Type B pancreatic cell (in vitro differentiated cells): ENCODE measurements around the gene ANKRD39. TPM values are rescaled to one million over a fixed set of nuclear protein-coding genes. Genes with fewer than 3 reads are reported as not detected.

Source experiments
- DNase-seq: peaks from one replicate; pipeline ENCODE4 v3.0.0; 2021; ENCODE audit warnings: mixed read lengths; ENCODE audit not compliant: unreplicated experiment; ENCODE audit errors: extremely low spot score
- H3K27ac Mint-ChIP-seq: 2 replicates; pipeline ENCODE4 v1.8.0; 2021; ENCODE audit warnings: mild to moderate bottlenecking, mixed read lengths
- H3K27me3 Mint-ChIP-seq: 2 replicates; pipeline ENCODE4 v1.8.0; 2021; ENCODE audit warnings: mixed read lengths
- H3K36me3 Mint-ChIP-seq: 2 replicates; pipeline ENCODE4 v1.8.0; 2021; ENCODE audit warnings: mixed read lengths
- H3K4me1 Mint-ChIP-seq: one replicate; pipeline ENCODE4 v1.8.0; 2021; ENCODE audit warnings: mixed read lengths; ENCODE audit not compliant: unreplicated experiment
- H3K4me3 Mint-ChIP-seq: 2 replicates; pipeline ENCODE4 v1.8.0; 2021; ENCODE audit warnings: mild to moderate bottlenecking, mixed read lengths
- H3K9me3 Mint-ChIP-seq: 2 replicates; pipeline ENCODE4 v1.8.0; 2021; ENCODE audit warnings: mixed read lengths
- total RNA-seq: library from RNA; stranded (reverse); gene quantifications from 2 replicates; pipeline ENCODE4 v1.2.1, GENCODE V29; 2021; ENCODE audit warnings: low replicate concordance
- TF ChIP-seq, protein P1 (sequence below): fragments of 200-600 bp; sonication (generic); conservative IDR thresholded peaks from 2 replicates; pipeline ENCODE4 v1.5.0; 2021; ENCODE audit warnings: antibody characterized with exemption, mild to moderate bottlenecking

Gene ANKRD39
- total RNA-seq, 1 donor from 2014 or later = 16.6 TPM

DNA sequence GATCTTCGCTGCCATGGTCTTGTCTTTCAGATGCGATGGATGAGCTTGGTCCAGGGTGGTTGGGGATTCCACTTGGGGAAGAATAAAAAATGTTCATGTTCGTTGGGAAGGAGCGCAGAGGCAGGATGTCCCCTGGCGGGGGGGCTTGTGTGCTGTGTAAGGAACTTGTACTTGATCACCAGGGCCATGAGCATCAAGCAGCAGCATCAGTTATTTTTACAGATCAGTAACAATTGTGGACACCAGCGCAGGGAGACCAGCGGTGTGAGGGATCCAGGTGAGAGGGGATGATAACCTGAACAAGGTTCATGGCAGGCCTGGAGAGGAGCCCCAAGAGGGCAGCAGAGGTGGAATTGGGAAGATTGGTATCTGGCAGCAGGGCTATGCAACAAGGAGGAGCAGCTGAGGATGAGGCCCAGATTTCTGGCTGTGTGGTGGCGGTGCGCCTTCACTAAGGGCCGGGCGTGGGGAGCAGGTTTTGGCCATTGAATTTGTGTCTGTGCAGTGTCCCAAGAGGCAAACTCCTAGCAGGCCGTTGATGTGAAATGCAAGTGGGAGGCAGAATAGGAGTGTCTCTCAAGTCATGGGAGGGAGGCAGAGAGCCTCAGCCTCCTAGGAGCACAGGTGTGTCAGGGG, 37.8 kb downstream of the ANKRD39 start:
- Mint-ChIP-seq H3K4me1 (peaks cover 56% of the 10 kb centered on the region), H3K27ac (peak overlapping the region; percentile 78)

DNA sequence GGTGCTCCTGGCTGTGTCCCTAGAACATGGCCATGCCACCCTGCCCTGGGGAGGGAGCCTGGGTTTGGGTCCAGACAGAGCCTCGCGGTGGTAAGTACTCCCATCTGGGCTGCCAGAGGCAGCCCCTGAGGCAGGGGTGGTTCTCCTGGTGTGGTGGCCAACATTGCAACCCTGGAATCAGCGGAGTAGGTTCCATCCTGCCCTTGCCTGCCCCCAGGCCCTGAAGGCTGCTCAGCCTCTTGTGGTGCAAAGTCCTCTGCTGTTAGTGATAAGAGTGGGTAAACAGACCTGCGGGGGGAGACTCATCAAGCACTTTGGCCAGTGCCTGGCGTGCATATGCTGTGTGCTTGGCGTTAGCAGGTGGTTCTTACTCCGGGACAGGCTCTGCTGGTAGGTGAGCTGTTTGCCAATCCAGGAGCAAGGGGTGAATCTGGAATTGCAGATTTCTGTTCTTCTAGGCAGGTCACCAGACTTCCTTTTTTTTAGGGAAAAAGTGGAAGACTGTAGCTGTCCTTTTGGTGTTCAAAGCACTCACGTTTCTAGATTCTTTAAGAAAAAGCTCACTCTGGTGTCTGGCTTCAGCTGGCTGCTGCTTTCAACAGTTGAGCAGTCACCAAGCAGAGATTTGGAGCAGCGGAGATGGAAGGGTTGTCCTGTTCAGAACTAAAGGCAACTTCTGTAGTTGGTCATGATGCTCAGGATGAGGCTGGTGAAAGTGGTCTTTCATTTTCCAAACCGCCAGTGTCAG, 38.5 kb downstream of the ANKRD39 start:
- peak overlapping the region; percentile 91 for H3K4me3 Mint-ChIP-seq
- DNase-seq = no peak

More for the DNA sequence above, 37.8 kb downstream of the ANKRD39 start:
- Mint-ChIP-seq H3K9me3 (no peaks in the 10 kb centered on the region), H3K36me3 (peaks cover 16% of the 10 kb centered on the region), H3K27me3 (no peaks in the 10 kb centered on the region), H3K4me3 (peak overlapping the region; percentile 91)
- TF ChIP-seq, protein P1, sequence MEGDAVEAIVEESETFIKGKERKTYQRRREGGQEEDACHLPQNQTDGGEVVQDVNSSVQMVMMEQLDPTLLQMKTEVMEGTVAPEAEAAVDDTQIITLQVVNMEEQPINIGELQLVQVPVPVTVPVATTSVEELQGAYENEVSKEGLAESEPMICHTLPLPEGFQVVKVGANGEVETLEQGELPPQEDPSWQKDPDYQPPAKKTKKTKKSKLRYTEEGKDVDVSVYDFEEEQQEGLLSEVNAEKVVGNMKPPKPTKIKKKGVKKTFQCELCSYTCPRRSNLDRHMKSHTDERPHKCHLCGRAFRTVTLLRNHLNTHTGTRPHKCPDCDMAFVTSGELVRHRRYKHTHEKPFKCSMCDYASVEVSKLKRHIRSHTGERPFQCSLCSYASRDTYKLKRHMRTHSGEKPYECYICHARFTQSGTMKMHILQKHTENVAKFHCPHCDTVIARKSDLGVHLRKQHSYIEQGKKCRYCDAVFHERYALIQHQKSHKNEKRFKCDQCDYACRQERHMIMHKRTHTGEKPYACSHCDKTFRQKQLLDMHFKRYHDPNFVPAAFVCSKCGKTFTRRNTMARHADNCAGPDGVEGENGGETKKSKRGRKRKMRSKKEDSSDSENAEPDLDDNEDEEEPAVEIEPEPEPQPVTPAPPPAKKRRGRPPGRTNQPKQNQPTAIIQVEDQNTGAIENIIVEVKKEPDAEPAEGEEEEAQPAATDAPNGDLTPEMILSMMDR = no peak
- no peak for DNase-seq

DNA sequence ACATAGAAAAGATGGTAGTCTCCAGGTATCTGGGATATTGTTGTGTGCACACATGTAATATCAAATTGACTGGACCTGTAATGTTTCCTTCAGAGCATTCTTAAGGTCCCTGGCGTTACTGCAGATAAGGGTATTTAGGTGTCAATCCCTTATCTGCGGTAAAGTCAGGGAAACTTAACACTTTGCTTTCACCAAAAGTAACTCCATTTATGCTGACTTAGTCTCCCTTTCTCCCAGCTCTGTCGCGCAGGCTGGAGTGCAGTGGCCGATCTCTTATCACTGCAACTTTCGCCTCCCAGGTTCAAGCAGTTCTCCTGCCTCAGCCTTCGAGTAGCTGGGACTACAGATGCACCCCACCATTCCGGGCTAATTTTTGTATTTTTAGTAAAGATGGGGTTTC, 39.9 kb downstream of the ANKRD39 start:
- Mint-ChIP-seq H3K27me3 (no peaks in the 10 kb centered on the region), H3K9me3 (no peaks in the 10 kb centered on the region), H3K27ac (peak overlapping the region; percentile 33), H3K36me3 (peaks cover 16% of the 10 kb centered on the region), H3K4me1 (peaks cover 52% of the 10 kb centered on the region), H3K4me3 (peak overlapping the region; percentile 91)
- TF ChIP-seq, protein P1 = no peak
- no peak for DNase-seq

More for the DNA sequence above, 38.5 kb downstream of the ANKRD39 start:
- Mint-ChIP-seq H3K4me1 (peaks cover 57% of the 10 kb centered on the region), H3K27ac (peak overlapping the region; percentile 78), H3K36me3 (peaks cover 16% of the 10 kb centered on the region), H3K27me3 (no peaks in the 10 kb centered on the region), H3K9me3 (no peaks in the 10 kb centered on the region)
- TF ChIP-seq, protein P1 = no peak

DNA sequence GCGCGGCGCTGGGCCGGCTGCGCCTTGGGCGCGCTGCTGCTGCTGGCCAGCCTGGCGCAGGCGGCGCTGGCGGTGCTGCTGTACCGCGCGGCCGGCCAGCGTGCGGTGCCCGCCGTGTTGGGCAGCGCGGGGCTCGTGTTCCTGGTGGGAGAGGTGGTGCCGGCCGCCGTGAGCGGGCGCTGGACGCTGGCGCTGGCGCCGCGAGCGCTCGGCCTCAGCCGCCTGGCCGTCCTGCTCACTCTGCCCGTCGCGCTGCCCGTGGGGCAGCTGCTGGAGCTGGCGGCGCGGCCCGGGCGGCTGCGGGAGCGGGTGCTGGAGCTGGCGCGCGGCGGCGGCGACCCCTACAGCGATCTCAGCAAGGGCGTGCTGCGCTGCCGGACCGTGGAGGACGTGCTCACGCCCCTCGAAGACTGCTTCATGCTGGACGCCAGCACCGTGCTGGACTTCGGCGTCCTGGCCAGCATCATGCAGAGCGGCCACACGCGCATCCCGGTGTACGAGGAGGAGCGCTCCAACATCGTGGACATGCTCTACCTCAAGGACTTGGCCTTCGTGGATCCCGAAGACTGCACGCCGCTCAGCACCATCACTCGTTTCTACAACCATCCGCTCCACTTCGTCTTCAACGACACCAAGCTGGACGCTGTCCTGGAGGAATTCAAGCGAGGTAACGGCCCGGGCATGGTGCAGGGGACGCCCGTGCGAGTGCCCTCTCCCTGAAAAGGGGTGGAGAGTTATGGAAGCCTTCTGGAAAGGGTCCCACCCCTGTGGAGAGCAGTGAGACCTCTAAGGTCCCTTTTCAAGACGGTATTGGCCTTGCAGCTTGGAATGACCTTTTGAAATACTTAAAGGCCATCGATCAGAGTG, 40.7 kb downstream of the ANKRD39 start:
- Mint-ChIP-seq H3K4me3 (peak overlapping the region; percentile 91), H3K4me1 (peaks cover 49% of the 10 kb centered on the region), H3K27me3 (no peaks in the 10 kb centered on the region), H3K9me3 (no peaks in the 10 kb centered on the region), H3K36me3 (peaks cover 20% of the 10 kb centered on the region), H3K27ac (no peak overlapping the region)
- TF ChIP-seq, protein P1 = no peak
- peak; percentile 79 for DNase-seq

DNA sequence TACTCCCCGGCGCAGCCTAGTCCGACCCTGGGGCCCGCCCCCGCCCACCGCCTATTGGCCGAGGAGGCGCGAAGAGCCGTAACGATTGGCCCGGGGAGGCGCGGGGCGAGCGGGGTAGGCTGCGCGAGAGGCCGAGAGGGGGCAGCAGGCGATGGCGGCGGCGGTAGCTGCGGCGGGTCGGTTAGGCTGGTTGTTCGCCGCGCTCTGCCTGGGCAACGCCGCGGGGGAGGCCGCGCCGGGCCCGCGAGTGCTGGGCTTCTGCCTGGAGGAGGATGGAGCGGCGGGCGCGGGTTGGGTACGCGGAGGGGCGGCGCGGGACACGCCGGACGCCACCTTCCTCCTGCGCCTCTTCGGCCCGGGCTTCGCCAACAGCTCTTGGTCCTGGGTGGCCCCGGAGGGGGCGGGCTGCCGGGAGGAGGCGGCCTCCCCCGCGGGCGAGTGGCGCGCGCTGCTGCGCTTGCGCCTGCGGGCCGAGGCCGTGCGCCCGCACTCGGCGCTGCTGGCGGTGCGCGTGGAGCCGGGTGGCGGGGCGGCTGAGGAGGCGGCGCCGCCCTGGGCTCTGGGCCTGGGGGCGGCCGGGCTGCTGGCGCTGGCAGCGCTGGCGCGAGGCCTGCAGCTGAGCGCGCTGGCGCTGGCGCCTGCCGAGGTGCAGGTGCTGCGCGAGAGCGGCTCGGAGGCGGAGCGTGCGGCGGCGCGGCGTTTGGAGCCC, 41.5 kb downstream of the ANKRD39 start, which contains the start of gene CNNM3:
TSS of gene CNNM3 (plus strand) at position 142 of the 709 bp plus-strand sequence. CDS start at position 152, 10 bp downstream.
- TF ChIP-seq, protein P1 = peak; percentile 79
- Mint-ChIP-seq H3K27ac (peak within 1 kb of the TSS; percentile 80), H3K4me1 (peaks cover 46% of the 10 kb centered on the region)

More for the DNA sequence above, 41.5 kb downstream of the ANKRD39 start, which contains the start of gene CNNM3:
- Mint-ChIP-seq H3K4me3 (peak within 1 kb of the TSS; percentile 92), H3K9me3 (no peaks in the 10 kb centered on the region), H3K27me3 (no peaks in the 10 kb centered on the region), H3K36me3 (peaks cover 20% of the 10 kb centered on the region)
- DNase-seq = peak; percentile 99
